Measurements from ENCODE around the gene ECSIT.
"Not testable (repeated sequence)": the region's sequence is repeated elsewhere in the genome, so short reads cannot be mapped to it uniquely, and the experiment has no call there.

Gene ECSIT

DNA sequence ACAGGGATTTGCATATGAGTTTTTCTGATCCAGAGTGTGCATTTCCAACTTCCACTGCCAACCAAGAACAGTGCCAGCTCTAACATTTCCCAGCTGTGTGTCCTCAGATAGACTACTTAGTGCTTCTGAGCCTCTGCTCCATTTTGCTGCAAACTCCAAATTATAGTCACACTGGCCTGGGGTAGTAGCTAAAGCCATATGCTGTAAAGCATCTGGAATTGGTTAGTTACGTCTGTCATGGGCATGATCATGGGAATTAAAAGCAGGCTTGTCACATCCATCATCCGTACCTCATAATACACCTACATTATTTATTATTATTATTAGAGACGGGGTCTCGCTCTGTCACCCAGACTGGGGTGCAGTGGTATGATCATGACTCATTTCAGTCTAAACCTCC is 55.2 kb downstream of the ECSIT start:
- DNase-seq, result no peak

DNA sequence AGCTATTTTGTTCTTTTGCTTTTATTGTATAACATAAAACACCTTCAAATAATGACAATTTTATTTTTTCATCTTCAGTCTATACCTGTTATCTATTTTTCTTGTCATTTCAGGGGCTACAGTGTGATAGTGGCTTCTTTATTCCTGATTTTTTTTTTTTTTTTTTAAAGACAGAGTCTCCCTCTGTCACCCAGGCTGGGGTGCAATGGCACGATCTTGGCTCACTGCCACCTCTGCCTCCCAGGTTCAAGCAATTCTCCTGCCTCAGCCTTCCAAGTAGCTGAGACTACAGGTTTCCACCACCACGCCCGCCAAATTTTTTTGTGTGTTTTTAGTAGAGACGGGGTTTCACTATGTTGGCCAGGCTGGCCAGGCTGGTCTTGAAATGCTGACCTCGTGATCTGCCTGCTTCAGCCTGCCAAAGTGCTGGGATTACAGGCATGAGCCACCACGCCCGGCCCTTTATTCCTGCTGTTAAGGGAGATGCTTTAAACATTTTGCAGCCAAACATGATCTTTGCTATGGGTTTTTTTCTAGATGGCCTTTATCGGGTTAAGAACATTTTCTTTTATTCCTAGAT is 60.6 kb downstream of the ECSIT start:
- DNase-seq, result not testable (repeated sequence)

DNA sequence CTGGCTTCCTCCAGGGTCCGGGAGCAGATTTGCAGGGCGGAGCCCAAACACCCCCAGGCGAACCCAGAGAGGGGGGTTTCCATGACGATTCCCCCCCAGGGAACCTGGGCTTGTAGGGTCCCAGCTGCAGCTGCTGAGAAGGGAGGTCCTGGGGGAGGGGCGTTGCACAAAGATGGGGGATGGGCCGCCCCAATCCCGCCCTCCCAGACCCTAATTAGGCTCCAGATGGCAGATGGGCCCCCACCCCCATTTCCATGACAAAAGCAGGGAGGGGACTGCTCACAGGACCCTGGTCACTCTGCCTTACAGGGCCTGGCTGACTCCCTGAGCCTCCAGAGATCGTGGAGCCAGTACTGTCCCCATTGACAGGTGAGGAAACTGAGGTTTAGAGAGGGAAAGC is 63.3 kb downstream of the ECSIT start:
- DNase-seq, result no peak

DNA sequence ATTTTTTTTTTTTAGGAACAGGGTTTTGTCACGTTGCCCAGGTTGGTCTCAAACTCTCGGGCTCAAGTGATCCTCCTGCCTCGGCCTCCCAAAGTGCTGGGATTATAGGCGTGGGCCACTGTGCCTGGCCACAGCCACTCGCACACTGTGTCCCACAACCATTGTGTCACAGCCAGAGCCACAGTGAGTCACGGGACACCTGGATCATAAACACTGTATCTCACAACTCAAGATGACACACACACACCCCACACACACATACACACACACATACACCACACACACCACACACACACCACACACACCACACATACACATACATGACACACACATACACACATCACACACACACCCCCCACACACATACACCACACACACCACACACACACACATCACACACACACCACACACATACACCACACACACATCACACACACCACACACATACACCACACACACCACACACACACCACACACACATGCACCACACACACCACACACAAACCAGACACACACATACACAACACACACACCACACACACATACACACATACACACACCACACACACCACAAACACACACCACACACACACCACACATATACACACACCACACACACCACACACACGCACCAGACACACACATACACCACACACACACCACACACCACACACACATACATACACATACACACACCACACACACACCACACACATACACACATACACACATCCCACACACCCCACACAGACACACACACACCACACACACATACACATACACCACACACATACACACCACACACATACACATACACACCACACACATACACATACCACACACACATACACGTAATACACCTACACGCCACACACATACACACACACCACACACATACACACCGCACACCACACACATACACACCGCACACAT is 64.3 kb downstream of the ECSIT start:
- no peak for DNase-seq

DNA sequence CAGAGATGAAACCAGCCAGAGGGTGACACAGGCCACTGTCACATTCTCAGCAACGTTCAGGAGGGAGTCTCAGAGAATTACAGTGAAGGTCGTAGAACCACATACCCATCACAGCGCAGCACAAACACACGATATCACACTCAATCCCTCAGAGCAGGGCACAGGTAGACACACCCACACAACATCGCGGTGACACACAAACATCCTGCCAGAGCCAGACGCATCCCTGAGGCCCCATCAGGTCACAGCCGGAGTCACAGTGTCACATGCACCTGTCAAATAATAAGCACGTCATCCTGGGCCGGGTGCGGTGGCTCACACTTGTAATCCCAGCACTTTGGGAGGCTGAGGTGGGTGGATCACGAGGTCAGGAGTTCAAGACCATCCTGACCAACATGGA is 65.5 kb downstream of the ECSIT start:
- DNase-seq, result no peak

DNA sequence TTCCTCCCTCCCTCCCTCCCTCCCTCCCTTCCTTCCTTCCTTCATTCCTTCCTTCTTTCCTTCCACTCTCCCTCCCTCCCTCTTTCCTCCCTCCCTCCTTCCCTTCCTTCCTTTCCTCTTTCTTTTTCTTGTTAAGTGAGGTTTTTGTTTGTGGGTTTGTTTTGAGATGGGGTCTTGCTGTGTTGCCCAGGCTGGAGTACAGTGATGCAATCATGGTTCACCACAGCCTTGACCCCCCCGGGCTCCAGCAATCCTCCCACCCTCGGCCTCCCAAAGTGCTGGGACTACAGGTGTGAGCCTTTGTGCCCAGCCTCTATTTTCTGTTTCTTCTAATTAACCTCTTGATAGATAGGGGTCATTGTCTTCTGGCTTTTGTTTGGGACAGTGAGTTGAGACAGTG is 67.5 kb downstream of the ECSIT start:
- DNase-seq, result no peak

DNA sequence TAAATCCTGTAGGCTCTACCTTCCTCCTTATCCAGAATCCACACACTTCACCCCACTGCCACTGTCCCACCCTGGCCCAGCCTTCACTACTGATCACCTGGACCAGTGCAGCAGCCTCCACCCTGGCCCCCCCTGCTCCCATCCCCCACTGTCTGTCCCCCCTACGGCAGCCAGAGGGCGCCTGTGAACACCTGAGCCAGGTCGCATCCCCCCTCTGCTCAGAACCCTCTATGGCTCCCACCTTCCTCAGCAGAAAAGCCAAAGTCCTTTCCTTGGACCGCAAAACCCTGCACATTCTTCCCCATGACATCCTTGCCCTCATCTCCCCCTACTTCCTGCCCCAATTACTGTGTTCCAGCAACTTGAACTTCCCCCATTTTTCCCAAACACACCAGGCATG is 68.7 kb downstream of the ECSIT start:
- no peak for DNase-seq

DNA sequence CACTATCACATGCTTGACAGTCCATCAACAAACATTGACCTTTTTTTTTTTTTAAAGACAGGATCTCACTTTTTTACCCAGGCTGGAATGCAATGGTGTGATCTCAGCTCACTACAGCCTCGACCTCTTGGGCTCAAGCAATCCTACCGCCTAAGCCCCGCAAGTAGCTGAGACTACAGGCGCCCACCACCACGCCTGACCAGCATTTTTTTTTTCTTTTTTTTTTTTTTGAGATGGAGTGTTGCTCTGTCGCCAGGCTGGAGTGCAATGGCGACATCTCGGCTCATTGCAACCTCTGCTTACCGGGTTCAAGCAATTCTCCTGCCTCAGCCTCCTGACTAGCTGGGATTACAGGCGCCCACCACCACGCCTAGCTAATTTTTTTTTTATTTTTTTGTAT is 70.0 kb downstream of the ECSIT start:
- not testable (repeated sequence) for DNase-seq

DNA sequence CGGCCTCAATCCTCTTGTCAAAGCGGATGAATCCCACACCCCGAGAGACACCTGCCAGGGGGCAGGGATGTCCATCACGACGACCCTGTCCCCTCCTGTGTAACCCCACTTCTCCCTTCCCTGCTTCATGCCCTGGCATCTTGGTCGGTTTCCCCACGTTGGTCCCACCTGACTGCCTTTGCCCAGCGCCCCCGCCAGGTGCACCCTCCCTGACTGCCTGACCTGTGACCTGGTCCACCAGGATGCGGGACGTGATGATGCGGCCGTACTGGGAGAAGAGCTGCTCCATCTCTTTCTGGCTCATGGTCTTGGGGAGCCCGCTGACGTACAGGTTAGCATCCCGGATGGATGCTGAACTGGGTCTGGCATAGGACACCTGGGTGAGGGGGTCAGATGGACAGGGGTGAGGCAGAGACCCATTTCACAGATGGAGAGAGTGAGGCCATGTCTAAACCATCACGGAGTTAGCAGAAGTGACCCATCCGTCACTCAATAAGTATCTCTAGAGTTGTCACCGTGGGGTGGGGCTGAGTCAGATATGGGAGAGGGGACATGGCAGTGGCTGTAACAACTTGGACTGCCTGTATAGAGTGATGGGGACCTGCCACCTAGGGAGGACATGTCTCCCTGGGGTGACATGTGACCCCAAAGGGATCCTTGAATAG is 70.6 kb downstream of the ECSIT start:
- no peak for DNase-seq

DNA sequence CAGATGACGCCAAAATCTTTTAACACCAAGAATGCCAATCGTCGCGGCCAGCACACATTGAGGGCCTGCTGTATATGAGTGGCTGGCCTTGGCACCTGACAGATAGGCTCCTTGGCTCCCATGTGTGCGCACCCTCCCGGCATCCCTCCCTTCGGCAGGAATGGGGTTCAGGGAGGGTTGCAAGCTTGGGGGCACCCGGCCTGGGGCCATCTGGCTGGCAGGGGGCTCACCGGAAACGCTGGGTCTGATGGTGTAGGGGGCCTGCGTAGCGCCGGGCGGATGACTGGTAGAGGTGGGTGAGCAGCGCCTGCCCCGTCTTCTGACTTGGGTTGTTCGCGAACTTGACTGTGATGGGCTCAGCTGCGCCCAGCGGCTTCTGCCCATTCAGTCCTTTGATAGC is 71.1 kb downstream of the ECSIT start:
- no peak for DNase-seq

DNA sequence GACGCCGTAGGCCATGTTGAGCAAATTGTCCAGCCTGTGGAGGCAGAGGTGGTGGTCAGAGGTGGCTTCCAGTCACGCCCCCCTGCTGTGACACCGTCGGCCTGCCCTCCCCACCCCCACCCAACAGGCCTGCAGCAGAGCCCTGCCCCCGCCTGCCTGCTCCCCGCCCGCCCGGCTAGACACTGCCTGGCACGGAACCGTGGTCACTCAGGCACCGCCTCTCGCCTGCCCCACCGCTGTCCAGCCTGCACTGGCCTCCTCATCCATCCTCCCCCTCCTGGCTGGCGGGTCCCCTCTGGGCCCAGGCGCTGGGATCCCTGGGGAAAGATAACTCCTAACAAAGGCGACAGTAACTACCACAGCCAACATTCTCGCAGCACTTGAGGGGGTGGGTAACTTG is 71.8 kb downstream of the ECSIT start:
- no peak for DNase-seq

DNA sequence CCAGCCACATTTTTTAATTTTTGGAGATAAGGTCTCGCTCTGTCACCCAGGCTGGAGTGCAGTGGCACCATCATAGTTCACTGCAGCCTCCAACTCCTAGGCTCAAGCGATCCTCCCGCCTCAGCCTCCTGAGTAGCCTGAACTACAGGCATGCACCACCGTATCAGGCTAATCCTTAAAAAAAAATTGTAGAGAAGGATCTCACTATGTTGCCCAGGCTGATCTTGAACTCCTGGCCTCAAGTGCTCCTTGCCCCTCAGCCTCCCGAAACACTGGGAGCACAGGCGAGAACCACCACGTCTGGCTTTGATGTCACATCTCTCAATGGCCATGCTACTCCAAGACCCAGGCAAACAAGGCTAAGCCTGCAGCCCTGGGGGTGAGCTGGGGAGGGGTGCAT is 72.3 kb downstream of the ECSIT start:
- no peak for DNase-seq
